Transverse colon (tissue), 4 donors: ENCODE measurements around the gene TBCA.

ENCODE experiments used
- CTCF ChIP-seq, 5 experiments: fragments of 200-600 bp in 3 of 5; fragments of 450-650 bp in 2 of 5; sonication (generic) in 3 of 5; IDR thresholded peaks; 1 replicate in 2 of 5; 2 replicates in 3 of 5; pipeline ENCODE4 v1.5.1; 2016 to 2017; ENCODE audit warnings: antibody characterized with exemption in 5 of 5, inconsistent platforms in 3 of 5, mild to moderate bottlenecking in 2 of 5, moderate library complexity in 1 of 5
- EP300 ChIP-seq: sonication (generic); formaldehyde crosslinking; IDR thresholded peaks from one replicate; pipeline ENCODE4 v1.6.1; 2017; ENCODE audit warnings: antibody characterized with exemption, low read depth
- POLR2A ChIP-seq: fragments of 450-650 bp; IDR thresholded peaks from one replicate; pipeline ENCODE4 v1.6.1; 2016; ENCODE audit warnings: antibody characterized with exemption, mild to moderate bottlenecking, moderate library complexity
- POLR2AphosphoS5 ChIP-seq, 3 donors: sonication (generic); formaldehyde crosslinking; IDR thresholded peaks; one replicate each; pipeline ENCODE4 v1.6.1; 2016; ENCODE audit warnings: antibody characterized with exemption in 3 of 3

- TF ChIP-seq CTCF (IDR thresholded peaks at IDR 0.05) = no peak
- TF ChIP-seq POLR2AphosphoS5 (IDR thresholded peaks at IDR 0.05) = no peak
- TF ChIP-seq EP300 = no peak
- TF ChIP-seq POLR2A = no peak
Observed at GRCh38 chr5:77707791-77708190, 68.3 kb downstream of the TBCA start.
